Neural crest cell (in vitro differentiated cells): ENCODE data around the gene GJB3. TPM values are rescaled to one million over a fixed set of nuclear protein-coding genes. Genes with fewer than 3 reads are reported as not detected.
A peak's percentile ranks its signal among the peaks of the same experiment; 100 is the strongest.

Source experiments
- DNase-seq: peaks from one replicate; pipeline ENCODE4 v3.0.0; 2021; ENCODE audit warnings: low read depth, mixed read lengths, low spot score
- H3K27ac Mint-ChIP-seq: one replicate; pipeline ENCODE4 v1.8.0; 2021; ENCODE audit warnings: mild to moderate bottlenecking, mixed read lengths; ENCODE audit not compliant: unreplicated experiment
- H3K27me3 Mint-ChIP-seq: 2 replicates; pipeline ENCODE4 v1.8.0; 2021; ENCODE audit warnings: low read depth, mild to moderate bottlenecking, mixed read lengths
- H3K36me3 Mint-ChIP-seq: 2 replicates; pipeline ENCODE4 v1.8.0; 2021; ENCODE audit warnings: low read depth, mild to moderate bottlenecking, mixed read lengths
- H3K4me1 Mint-ChIP-seq: 2 replicates; pipeline ENCODE4 v1.8.0; 2021; ENCODE audit warnings: mixed read lengths
- H3K4me3 Mint-ChIP-seq: one replicate; pipeline ENCODE4 v1.8.0; 2021; ENCODE audit warnings: mild to moderate bottlenecking, mixed read lengths
- H3K9me3 Mint-ChIP-seq: 2 replicates; pipeline ENCODE4 v1.8.0; 2021; ENCODE audit warnings: mixed read lengths
- CTCF ChIP-seq: fragments of 200-600 bp; sonication (generic); conservative IDR thresholded peaks from 2 replicates; pipeline ENCODE4 v1.5.0; 2021; ENCODE audit warnings: antibody characterized with exemption, mild to moderate bottlenecking
- total RNA-seq: library from RNA; stranded (reverse); gene quantifications from 2 replicates; pipeline ENCODE4 v1.2.1, GENCODE V29; 2021

The GJB3 gene
- total RNA-seq, 1 donor from 2014 or later, result not detected

- Mint-ChIP-seq H3K36me3 (no peaks in the 10 kb centered on the region), H3K4me3 (no peak overlapping the region), H3K27ac (no peak overlapping the region), H3K27me3 (peaks cover 28% of the 10 kb centered on the region), H3K9me3 (no peaks in the 10 kb centered on the region), H3K4me1 (peaks cover 19% of the 10 kb centered on the region)
- DNase-seq, result peak; percentile 94
- TF ChIP-seq CTCF, result peak; percentile 95
Observed at GRCh38 chr1:34742667-34743270, 38.2 kb upstream of the GJB3 start.

- TF ChIP-seq CTCF, result no peak
- Mint-ChIP-seq H3K27ac (no peak overlapping the region), H3K36me3 (no peaks in the 10 kb centered on the region), H3K9me3 (no peaks in the 10 kb centered on the region), H3K4me3 (no peak overlapping the region), H3K27me3 (peaks cover 36% of the 10 kb centered on the region), H3K4me1 (peaks cover 19% of the 10 kb centered on the region)
- DNase-seq, result no peak
Observed at GRCh38 chr1:34743775-34744174, 37.2 kb upstream of the GJB3 start.

- DNase-seq, result no peak
- H3K27ac Mint-ChIP-seq, result no peak overlapping the region
- no peak overlapping the region for H3K4me3 Mint-ChIP-seq
- no peaks in the 10 kb centered on the region for H3K9me3 Mint-ChIP-seq
- H3K27me3 Mint-ChIP-seq, result peaks cover 36% of the 10 kb centered on the region
- peaks cover 12% of the 10 kb centered on the region for H3K4me1 Mint-ChIP-seq
- H3K36me3 Mint-ChIP-seq, result no peaks in the 10 kb centered on the region
- TF ChIP-seq CTCF, result no peak
Observed at GRCh38 chr1:34744851-34745250, 36.2 kb upstream of the GJB3 start.

GRCh38 chr1:34745666-34746065, 35.3 kb upstream of the GJB3 start:
- Mint-ChIP-seq H3K9me3 (no peaks in the 10 kb centered on the region), H3K27me3 (peaks cover 32% of the 10 kb centered on the region), H3K27ac (no peak overlapping the region), H3K4me3 (no peak overlapping the region), H3K4me1 (peaks cover 5% of the 10 kb centered on the region), H3K36me3 (no peaks in the 10 kb centered on the region)
- DNase-seq, result no peak
- no peak for TF ChIP-seq CTCF

GRCh38 chr1:34746101-34746500, 34.9 kb upstream of the GJB3 start:
- no peak overlapping the region for H3K4me3 Mint-ChIP-seq
- no peaks in the 10 kb centered on the region for H3K36me3 Mint-ChIP-seq
- H3K27ac Mint-ChIP-seq, result no peak overlapping the region
- peaks cover 32% of the 10 kb centered on the region for H3K27me3 Mint-ChIP-seq
- H3K4me1 Mint-ChIP-seq, result peaks cover 3% of the 10 kb centered on the region
- no peaks in the 10 kb centered on the region for H3K9me3 Mint-ChIP-seq
- TF ChIP-seq CTCF, result no peak
- no peak for DNase-seq
